GM18870 (cell line): Measurements from ENCODE around the gene TAS2R46.
"Not testable (repeated sequence)": the region's sequence is repeated elsewhere in the genome, so short reads cannot be mapped to it uniquely, and the experiment has no call there.

Experiments used
- ATAC-seq: cut with Tn5 transposase; IDR thresholded peaks from one replicate; pipeline ENCODE4 v1.9.1; 2021; ENCODE audit warnings: moderate library complexity; ENCODE audit not compliant: unreplicated experiment

The TAS2R46 gene

DNA sequence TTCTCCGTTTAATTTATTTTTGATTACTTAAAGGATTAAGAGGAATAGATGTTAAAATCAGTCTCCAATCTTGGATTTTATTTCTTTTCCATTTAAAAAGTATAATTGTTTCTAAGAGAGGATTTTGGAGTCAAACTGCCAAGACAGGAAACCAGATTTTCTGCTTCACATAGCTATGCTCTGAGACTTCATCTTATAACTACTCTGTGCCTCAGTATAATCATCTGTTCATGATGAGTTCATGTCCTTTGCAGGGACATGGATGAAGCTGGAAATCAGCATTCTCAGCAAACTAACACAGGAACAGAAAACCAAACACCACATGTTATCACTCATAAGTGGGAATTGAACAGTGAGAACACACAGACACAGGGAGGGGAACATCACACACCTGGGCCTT, 21.9 kb downstream of the TAS2R46 start:
- ATAC-seq = no peak

DNA sequence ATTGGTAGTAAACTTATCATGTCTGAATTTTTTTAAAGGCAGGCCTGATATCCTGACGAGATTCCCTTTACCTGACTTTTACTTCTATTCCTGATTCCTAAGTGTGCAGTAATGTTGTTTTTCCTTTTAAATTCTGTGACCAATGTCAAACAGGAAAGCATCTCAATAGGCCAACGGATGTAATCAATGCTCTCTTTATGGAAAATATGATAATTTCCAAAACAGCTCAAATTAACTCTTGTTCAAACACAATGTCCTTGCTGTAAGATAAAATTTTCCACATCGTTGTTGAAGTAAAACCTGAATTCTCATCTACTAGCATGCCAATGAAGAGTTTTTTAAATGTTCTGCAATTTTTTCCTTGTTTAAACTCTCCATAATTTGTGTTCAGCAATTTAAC, 22.9 kb downstream of the TAS2R46 start:
- ATAC-seq = no peak

DNA sequence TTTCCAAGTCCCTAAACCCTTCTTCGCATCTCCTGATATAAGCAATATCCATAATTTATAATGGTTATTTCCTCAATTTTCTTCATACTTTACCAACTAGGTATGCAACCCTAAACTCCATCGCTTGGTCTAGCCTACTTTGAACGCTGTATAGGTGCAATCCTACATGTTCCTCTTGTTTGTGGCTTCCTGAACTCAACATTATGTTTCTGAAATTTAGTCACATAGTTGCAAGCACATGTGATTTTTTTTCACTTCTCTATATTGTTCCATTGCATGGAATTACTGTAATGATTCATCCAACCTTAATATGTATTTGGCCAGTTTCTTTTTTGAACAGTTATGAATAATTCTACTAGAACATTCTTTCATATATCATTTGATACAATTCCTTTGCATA, 28.1 kb downstream of the TAS2R46 start:
- not testable (repeated sequence) for ATAC-seq

DNA sequence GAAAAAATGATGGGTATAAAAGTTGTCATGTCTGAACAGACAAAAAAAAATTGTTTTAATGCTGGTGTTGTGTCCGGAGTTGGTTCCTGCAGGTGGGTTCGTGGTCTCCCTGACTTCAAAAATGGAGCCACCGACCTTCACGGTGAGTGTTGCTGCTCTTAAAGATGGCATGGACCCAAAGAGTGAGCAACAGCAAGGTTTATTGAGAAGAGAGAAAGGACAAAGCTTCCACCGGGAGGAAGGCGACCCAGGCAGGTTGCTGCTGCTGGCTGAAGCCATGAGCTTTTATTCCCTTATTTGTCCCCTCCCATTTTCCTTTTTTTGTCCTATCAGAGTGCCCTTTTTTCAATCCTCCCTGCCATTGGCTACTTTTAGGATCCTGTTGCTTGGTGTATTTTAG, 30.8 kb downstream of the TAS2R46 start, which contains the start of gene TAS2R31:
TSS of gene TAS2R31 (minus strand) at position 101 of the 400 bp plus-strand sequence. CDS start at position 29, 72 bp downstream.
- ATAC-seq = no peak

DNA sequence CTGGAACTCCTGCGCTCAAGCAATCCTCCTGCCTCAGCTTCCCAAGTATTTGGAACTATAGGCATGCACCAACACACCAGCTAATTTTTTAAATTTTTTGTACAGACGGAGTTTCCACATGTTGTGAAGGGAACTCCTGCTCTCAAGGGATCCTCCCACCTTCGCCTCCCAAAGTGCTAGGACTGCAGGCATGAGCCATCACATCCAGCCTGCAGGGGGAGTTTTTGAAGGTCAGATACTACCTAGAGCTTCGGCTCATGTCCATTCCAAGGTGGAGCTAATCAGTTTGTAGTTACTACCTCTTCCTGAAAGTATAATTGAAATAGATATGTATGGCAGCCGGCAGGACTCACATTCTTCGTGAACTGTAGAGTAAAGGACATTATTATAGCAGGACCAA, 36.0 kb downstream of the TAS2R46 start:
- no peak for ATAC-seq

DNA sequence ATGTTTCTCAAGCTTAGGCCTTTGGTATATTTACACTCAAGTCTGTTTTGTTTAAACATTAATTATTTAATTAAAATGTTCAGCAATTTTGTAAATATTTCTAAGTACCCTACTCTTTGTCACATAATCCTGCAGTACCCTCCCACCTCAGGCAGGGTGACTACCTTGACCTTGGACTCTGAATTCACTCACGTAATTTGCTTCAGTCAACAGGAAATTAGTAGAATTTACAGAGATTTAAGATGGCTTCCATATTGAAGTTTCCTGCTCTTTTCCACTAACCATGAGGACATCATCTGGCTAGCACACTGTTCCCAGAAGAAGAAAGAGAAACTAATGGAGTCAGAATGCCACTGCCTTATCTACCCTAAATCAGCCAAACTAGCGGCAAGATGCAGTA, 38.7 kb downstream of the TAS2R46 start:
- ATAC-seq = no peak

DNA sequence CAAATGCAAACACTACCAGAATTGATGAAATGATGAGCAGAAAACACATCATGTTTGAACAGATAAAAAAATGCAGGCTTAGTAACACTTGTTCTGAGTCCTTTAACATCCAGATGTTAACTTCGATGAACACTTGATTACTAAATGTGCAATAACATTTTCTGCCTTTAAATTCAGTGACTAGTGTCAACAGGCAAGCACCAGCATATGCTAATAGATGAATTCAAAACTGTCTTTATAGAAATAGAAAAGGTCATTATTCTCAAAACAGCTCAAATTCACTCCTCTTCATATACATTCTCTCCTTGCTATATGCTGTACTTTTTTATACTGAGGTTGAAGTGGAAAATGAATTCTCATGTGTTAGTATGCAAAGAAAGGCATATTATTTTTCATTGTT, 39.6 kb downstream of the TAS2R46 start, which contains the start of gene TAS2R19:
TSS of gene TAS2R19 (minus strand) at position 101 of the 400 bp plus-strand sequence. CDS start at position 52, 49 bp downstream.
- ATAC-seq = no peak

DNA sequence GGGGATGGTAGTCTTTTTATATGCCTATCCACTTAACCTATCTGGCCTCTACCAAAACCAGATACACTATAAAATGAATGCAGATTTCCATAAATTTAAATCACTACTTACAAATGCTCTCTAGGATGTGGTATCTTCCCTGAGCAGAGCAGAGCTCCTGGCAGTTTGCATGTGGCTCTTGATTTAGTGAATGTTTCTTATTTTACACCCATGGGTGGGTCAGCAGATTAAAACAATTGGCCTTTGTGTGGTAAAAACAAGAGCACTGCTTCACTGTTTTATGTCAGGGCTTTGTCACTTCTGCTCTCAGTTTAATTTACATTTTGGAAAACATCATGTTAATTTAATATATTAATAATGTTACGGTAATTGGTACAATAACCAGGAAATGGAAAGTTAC, 45.2 kb downstream of the TAS2R46 start:
- ATAC-seq = no peak

DNA sequence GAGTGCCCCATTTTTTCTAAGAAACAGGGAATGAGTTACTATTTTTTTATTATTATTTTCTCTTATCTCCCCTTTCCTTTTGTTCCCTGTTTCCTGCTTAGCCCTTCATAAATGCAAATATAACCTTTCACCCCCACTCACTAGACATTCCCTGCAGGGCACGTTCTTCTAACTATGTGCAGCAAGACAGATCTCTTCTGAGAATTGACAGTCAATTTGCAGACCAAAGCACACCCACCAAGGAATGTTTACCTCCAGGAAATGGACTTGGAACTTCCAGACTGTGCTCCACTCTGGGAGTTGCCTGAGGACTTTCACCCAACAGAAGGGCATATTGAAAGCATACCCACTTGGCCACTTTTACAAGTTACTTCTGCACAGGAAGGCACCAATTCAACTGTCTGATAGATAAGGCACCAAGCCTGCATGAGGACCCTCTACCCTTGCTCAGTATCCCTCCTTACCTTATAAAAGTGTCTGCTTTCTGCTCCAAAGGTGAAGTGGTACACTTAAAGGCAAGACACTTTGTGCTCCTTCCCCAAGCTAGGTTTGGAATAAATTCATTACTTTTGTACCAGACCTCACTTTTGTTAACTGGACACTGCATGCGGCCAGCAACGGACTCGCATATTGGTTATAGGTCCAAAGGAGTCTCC, 46.2 kb downstream of the TAS2R46 start:
- ATAC-seq = no peak

DNA sequence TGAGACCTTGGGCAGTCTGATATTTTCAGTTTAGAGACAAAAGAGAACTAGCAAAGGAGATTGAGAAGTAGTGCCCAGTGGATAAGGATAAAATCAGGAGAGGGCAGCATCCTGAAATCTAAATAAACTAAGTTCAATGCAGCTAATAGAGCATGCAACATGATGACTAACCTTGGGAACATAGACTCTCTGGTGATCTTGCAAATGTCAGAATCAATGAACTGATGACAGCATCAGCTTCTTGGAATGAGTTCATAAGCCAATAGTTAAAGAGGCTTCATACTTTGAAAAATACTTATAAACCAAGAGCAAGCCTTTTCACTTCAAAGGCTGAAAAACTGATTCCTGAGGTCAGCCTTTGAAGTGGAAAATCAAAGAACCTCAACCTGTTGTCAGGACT, 47.9 kb downstream of the TAS2R46 start:
- no peak for ATAC-seq
